ENCODE data around the gene ATRIP.

The ATRIP gene

GRCh38 chr3:48425281-48425812 lies 21.2 kb upstream of the ATRIP start:
- no peak for DNase-seq

GRCh38 chr3:48426401-48426909 lies 20.1 kb upstream of the ATRIP start:
- DNase-seq = no peak

GRCh38 chr3:48426944-48427629 lies 19.4 kb upstream of the ATRIP start:
- DNase-seq = no peak

GRCh38 chr3:48427630-48427962 lies 18.9 kb upstream of the ATRIP start:
- DNase-seq = no peak

GRCh38 chr3:48428088-48428571 lies 18.4 kb upstream of the ATRIP start:
- no peak for DNase-seq

- no peak for DNase-seq
Observed at GRCh38 chr3:48428572-48429316, 17.8 kb upstream of the ATRIP start.

- DNase-seq = peak; percentile 62
Observed at GRCh38 chr3:48429317-48429959, 17.1 kb upstream of the ATRIP start.

- no peak for DNase-seq
Observed at GRCh38 chr3:48429960-48430707, 16.4 kb upstream of the ATRIP start, which contains the start of gene PLXNB1. TSS of gene PLXNB1 (minus strand) at chr3:48430086. CDS start at chr3:48424611, 5,475 bp downstream.

- DNase-seq = no peak
Observed at GRCh38 chr3:48430708-48431101, 15.8 kb upstream of the ATRIP start.

- DNase-seq = no peak
Observed at GRCh38 chr3:48431224-48432029, 15.1 kb upstream of the ATRIP start.

- no peak for DNase-seq
Observed at GRCh38 chr3:48432411-48433371, 13.8 kb upstream of the ATRIP start.

GRCh38 chr3:48433472-48434118 lies 12.9 kb upstream of the ATRIP start:
- DNase-seq = no peak

- no peak for DNase-seq
Observed at GRCh38 chr3:48434591-48435222, 11.8 kb upstream of the ATRIP start.

- DNase-seq = no peak
Observed at GRCh38 chr3:48435223-48435595, 11.3 kb upstream of the ATRIP start.

- DNase-seq = peak; percentile 83
Observed at GRCh38 chr3:48435774-48436476, 10.6 kb upstream of the ATRIP start.

- no peak for DNase-seq
Observed at GRCh38 chr3:48436477-48436787, 10.1 kb upstream of the ATRIP start.

- no peak for DNase-seq
Observed at GRCh38 chr3:48436855-48437254, 9.7 kb upstream of the ATRIP start.

GRCh38 chr3:48437812-48438211 lies 8.7 kb upstream of the ATRIP start:
- no peak for DNase-seq

Data from CD4-positive, alpha-beta T cell treated with Interferon gamma for 1 hour (primary cell).